Stimulated activated CD8-positive, alpha-beta memory T cell treated with anti-CD3 and anti-CD28 coated beads, Interleukin-15, amount 100 ng/mL, for 24 hours (primary cell): Measurements from ENCODE around the gene ZMYND15.
"Not testable (repeated sequence)": the region's sequence is repeated elsewhere in the genome, so short reads cannot be mapped to it uniquely, and the experiment has no call there.

Experiments used
- DNase-seq: peaks from one replicate; pipeline ENCODE4 v3.0.0-alpha.2; 2020; ENCODE audit warnings: low read depth

ZMYND15 gene

DNA sequence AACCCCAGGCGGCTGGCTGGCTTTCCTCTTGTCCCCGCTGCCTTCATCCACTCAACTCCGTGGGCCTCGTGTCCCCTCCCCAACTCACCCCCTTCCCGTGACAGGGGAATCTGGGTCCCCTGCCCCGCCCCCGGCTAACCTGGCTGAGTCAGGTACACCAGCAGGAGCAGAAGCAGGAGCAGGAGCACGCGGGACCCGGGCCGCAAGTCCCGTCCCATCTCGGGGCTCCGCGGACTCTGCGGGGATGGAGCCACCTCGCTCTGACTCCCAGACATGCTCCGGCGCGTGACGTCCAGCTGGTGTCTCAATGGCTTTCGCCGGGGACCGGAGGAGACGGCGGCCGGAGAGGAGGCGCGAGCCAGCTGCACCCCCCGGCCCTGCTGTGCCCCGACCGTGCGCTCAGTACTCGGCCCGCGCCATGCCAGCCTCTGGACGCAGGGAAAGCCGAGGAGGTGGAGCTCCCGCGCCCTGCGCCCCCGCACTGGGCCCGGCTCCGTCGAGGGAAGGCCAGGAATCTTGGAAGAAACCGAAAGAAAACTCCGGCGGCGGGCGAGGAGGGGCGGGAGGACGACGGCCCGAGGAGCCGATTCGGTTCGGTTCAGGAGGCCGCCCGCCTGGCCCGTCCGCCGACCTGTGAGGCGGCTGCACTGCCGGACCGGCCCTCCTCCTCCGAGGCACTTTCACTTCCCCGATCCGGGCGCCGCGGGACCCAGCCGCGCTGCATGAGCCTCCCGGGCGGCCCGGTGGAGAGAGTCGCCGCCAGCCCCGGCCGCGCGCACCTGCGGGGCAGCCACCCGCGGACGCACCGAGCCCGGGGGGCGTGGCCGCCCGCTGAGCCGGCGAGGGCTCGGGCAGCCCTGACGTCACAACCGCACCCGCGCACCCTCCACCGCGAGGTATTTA, at the start of gene ZMYND15, which contains the start of gene CXCL16:
Gene ZMYND15, plus strand, starts transcription at position 712 of the 903 bp plus-strand sequence. CDS start 716 bp downstream, outside the sequence.
Gene CXCL16, minus strand, starts transcription at position 807 of the 903 bp plus-strand sequence. Its CDS starts 589 bp downstream, at position 218.
- peak; percentile 17 for DNase-seq

DNA sequence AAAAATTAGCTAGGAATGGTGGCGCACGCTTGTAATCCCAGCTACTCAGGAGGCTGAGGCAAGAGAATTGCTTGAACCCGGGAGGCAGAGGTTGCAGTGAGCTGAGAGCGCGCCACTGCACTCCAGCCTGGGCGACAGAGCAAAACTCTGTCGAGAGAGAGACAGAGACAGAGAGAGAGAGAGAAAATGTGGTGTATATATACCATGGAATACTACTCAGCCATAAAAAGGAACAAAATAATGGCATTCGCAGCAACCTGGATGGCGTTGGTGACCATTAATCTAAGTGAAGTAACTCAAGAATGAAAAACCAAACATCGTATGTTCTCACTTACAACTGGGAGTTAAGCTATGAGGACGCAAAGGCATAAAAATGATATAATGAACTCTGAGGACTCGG, 49.8 kb upstream of the ZMYND15 start:
- not testable (repeated sequence) for DNase-seq

DNA sequence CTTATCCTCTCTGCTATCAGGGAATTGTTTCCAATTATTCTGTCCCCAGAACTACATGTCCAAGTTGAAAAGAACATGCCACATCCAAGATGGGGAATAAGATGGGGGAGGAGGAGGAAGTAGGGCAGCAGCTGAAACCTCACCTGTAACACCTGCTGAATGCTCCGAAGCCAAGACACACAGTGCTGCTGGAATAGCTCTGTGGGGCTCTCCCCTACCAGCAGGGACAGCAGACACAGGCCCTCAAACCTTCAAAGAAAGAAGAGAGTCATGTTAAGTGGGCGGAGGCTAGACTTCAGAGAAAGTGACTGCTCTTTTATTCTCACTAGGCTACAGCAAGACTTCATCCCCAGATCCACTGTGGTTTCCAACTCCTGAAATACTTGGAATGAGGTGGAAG, 48.9 kb upstream of the ZMYND15 start:
- DNase-seq, result no peak

GRCh38 chr17:4691686-4692085, 47.9 kb upstream of the ZMYND15 start:
- DNase-seq, result no peak

DNA sequence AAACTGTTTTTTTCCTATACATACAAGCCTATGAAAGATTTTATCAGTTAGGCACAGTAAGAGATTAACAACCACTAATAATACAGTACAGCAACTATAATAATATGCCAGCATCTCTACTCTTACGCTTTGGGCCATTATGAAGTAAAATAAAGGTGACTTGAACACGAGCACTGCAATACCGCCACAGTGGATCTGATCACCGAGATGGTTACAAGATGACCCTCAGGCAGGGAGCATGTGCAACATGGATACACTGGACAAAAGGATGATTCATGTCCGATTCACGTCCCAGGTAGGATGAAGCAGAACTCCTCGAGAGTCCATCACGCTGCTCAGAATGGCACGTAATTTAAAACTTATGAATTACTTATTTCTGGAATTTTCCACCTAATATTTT, 46.2 kb upstream of the ZMYND15 start:
- DNase-seq, result no peak

- no peak for DNase-seq
These were observed 43.2 kb upstream of the ZMYND15 start for GRCh38 chr17:4696437-4696805.

DNA sequence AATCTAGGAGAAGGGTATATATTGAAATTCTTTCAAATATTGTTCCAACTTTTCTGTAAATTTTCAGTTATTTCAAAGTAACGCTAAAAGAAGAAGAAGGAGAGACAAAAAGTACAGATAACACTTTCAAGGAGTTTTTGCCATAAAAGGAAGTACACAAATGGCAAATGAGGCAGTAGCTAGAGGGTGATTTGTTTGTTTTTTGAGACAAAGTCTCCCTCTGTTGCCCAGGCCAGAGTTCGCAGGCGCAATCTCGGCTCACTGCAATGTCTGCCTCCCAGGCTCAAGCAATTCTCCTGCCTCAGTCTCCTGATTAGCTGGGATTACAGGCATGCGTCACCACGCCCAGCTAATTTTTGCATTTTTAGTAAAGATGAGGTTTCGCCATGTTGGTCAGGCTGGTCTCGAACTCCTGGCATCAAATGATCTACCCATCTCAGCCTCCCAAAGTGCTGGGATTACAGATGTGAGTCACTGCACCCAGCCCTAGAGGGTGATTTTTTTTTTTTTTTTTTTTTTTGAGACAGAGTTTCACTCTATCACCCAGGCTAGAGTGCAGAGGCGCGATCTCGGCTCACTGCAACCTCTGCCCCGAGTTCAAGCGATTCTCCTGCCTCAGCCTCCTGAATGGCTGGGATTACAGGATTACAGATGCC, 40.1 kb upstream of the ZMYND15 start:
- not testable (repeated sequence) for DNase-seq

DNA sequence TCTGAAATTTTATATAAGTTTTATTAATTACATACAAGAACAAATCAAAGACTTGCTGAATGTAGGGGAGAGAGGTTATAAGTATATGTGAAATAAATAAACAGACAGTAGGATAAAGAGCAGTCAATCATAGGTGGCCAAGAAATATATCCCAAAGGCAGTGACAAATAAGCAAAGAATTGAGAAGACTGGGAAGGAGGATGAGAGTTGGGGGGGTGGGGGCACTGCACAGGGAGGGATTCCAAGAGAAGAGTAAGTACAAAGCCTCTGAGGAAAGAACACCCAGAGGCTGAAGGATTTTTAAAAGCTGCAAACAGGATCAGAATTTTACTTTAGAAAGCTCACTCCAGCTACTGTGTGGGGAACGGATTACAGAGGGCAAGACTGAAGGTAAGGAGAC, 38.5 kb upstream of the ZMYND15 start:
- no peak for DNase-seq

GRCh38 chr17:4703330-4703691, 36.3 kb upstream of the ZMYND15 start:
- no peak for DNase-seq

DNA sequence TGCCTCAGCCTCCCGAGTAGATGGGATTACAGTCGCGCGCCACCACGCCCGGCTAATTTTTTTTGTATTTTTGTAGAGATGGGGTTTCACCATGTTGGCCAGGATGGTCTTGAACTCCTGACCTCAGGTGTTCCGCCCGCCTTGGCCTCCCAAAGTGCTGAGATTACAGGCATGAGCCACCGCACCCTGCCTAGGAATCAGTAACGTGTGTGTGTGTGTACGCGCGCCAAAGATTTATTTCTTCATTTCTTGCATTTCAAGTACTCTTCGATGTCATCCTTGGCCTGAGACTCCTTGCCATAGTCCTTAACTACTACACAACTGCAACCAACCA, 35.1 kb upstream of the ZMYND15 start:
- not testable (repeated sequence) for DNase-seq

DNA sequence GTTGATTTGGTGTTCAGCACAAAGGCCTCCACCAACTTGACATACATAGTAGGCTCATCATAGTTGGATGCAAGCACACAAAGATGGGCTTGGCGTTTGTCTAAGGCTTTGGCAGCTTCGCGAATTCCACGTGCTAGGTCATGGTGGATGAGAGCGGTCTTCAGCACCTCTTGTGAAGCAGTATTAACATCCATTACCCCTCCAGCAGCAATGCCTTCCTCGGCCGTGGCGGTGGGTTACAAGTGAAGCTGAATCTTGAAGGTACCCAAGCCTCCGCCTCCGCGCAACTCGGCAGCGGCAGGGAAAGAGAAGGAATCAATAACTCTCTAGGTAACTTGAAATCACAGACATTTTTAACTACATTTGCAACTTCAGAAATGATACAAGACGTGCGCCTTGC, 34.6 kb upstream of the ZMYND15 start:
- no peak for DNase-seq

DNA sequence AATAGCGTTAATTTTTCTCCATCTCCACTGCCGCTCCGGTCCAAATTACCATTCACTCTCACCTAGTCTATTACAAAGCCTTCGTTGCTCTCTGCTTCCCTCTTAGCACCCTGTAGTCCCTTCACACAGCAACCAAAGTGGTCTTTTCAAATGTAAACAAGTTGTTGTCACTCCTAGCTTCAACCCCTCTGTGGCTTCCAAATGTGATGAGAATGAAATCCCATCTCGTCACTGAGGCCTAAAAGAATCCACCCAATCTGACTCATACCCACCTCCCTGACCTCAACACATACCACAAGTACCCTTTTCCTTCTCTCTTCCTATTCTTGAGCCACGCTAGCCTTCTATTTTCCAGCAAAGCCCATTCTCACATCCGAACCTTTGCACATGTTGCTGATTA, 33.5 kb upstream of the ZMYND15 start:
- DNase-seq, result no peak

- DNase-seq, result no peak
These were observed 31.2 kb upstream of the ZMYND15 start for GRCh38 chr17:4708436-4708835.

DNA sequence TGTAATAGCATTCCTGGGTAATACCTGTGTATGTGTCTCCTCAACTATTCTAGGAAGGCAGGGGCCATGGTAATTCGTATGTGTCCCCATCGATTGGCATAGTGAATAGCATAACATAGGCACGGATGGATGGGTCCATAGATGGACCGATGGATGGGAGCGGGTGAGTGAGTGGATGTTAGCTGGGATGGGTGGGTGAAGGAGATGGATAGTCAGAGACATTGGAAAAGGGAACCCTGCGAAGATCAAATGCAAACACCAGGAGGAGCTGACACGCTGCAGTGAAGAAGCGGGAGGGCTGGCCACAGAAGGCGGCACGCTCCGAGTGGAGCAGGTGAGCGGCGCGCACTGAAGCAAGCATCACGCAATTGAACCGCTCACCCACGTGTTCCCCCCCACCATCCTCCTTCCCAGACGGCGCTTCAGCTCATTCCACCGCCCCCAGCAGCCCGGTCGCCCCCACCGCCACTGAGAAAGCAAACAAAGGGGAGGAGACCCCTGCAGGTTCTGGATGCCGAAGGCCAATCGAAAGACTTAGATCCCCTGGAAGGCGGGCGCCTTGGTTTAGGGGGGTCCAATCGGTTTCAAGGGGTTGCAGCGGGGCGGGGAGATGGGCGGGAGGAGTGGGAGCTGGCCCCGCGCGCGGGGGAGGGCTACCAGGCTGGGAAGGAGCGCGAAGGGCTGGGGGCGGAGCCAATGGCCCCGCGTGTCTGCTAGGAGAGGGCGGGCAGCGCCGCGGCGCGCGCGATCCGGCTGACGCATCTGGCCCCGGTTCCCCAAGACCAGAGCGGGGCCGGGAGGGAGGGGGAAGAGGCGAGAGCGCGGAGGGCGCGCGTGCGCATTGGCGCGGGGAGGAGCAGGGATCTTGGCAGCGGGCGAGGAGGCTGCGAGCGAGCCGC, 29.6 kb upstream of the ZMYND15 start, which contains the start of gene ARRB2:
Gene ARRB2, plus strand, starts transcription at position 839 of the 899 bp plus-strand sequence. CDS start 90 bp downstream, outside the sequence.
- peak; percentile 93 for DNase-seq

DNA sequence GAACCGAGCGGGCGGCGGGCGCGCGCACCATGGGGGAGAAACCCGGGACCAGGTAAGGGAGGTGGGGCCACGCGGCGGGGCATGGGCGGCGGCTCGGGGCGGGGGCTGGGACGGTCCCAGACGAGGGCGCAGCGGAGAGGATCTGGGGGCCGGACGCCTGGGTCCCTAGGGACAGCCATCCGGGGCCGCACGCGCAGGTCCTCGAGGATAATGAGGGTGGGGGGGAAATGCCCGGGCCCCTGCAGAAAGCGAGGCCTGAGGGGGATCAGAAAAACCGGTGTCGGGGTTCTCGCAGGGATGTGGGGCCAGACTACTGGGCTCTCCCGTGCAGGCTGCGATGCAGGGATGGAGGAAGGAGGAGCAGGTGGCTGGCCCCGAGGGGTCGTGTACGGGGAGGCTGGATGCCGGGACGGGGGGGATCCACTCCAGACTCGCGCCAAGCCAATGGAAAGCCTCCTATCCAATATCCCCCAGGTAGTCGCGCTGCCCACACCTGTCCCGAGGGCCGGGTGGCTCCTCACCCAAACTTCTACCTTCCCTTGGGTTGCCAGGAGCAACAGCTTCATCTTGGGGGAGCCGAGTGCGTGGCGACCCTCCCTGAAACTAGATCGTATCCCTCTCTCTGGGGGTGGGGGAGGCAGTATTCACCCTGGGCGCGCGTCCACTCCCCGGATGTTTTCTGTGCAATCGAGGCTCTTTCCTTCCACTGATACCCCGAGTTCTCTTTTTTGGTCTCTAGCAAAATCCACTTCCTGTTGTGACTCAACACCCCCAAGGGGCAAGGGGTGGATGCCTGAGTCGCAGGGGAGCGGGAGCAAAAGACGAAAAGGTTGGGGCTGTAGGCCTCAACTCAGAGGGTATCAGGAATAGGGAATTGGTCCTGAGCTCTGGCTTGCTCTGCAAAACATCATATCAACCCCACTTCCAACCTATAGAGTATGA, 28.7 kb upstream of the ZMYND15 start:
- no peak for DNase-seq

DNA sequence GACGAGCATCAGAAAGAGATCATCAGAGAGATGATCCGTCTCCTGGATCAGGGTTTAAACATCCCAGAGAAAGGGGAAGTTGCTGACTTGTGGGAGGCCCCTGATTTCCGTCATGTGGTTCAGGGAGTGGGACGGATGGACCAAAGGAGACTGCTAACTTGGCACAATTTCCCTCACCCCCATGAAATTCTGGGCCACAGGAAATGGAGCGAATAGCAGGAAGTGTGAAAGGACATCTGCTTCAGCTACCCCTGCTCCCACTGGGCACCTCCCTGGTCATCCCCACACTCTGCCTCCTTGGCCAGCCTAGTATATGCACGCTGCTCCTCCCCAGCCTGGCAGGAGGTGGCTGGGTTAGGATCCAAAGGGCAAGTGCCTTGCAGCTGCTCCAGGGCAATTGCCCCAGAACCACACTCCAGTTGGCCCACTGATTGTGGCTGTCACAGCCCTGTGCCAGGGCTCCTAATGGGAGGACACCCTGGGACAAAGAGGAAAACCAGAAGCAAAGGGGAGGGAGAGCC, 27.9 kb upstream of the ZMYND15 start:
- no peak for DNase-seq

GRCh38 chr17:4712526-4712925, 27.1 kb upstream of the ZMYND15 start:
- no peak for DNase-seq

DNA sequence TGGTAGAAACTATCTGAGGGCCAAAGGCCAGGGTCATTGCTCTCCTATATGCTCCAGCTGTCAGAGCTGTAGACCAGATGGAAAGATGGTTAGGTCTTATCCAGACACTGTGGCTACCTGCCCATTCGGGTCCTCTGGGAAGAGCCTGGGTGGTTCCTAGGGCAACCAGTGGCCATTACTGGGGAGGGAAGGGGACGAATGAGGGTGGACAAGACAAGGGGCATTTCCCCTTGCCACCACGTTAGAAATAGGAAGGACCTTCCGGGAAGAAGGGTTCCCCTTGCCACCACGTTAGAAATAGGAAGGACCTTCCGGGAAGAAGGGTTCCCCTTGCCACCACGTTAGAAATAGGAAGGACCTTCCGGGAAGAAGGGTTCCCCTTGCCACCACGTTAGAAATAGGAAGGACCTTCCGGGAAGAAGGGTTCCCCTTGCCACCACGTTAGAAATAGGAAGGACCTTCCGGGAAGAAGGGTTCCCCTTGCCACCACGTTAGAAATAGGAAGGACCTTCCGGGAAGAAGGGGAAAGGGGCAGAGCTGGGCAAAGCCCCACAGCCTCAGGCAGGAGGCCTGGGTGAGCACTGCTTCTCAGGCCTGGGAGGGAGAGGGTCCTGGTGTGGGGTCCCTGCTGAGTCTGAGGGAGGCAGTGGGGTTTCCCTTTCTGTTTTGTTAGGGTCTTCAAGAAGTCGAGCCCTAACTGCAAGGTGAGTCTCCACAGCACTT, 25.1 kb upstream of the ZMYND15 start:
- not testable (repeated sequence) for DNase-seq

DNA sequence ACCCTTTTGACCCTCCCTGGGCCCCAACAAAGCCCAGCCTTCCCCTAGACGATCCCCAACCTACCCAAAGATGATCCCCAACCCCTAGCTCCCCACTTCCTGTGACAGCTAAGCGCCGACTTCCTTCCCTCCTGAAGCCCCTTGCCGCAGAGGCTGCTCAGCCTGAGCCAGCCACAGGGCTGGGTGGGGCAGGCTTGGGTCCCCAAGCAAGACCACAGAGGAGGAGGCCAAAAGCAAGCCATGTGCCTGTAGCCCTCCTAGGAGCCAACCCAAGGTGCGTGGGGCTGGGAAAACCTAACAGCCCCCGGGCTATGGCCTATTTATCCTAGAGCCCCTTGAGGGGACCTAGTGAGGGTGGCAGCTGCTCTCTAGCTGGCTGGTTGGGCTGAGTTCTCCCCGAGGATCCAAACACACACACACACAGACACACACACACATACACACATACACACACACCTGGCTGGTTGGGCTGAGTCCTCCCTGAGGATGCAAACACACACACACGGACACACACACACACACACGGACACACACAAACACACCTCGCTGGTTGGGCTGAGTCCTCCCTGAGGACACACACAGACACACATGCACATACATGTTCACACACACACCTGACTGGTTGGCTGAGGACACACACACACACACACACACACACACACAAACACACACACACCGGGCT, 24.4 kb upstream of the ZMYND15 start:
- DNase-seq, result no peak

GRCh38 chr17:4716081-4716480, 23.6 kb upstream of the ZMYND15 start:
- no peak for DNase-seq
